ENCODE measurements around the gene MYT1. TPM values are rescaled to one million over a fixed set of nuclear protein-coding genes. Genes with fewer than 3 reads are reported as not detected.

MYT1 gene
- total and polyA plus RNA-seq, 4 donors = under 0.01 to 6.5 (median 0.08) TPM

DNA sequence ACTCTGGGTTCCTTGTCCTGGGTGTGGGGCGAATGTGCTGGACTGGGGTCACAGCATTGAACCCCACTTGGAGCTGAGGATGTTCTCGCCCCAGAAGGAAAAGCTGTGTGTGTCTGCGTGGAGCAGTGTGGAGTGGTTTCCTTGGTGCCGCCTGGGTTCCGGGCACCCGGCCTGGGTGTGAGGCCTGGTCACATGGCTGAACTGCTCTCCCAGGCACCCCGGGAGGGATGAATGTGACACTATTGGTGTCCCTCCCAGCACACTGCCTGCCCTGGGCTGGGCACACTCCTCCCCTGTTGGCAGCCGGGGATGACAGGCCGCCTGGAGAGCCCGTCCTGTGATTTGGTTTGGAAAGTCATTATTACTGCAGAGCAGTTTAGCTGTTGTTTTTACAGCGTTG, 12.3 kb downstream of the MYT1 start:
- no peaks in the 10 kb centered on the region for H3K4me1 ChIP-seq (ENCODE audit: control insufficient read depth in 4 of 4, insufficient read depth in 4 of 4, low read length in 3 of 4)
- H3K36me3 ChIP-seq (ENCODE audit: control insufficient read depth in 4 of 4, insufficient read depth in 3 of 4, low read depth in 1 of 4, low read length in 3 of 4) = no peaks in the 10 kb centered on the region
- H3K4me3 ChIP-seq (ENCODE audit: low read depth in 1 of 3, low read length in 3 of 3) = no peak overlapping the region
- WGBS = 38% methylated on average over 11 of the region's 11 CpGs
- no peak overlapping the region for H3K27ac ChIP-seq (ENCODE audit: low read depth in 1 of 2, low read length in 2 of 2)
- H3K9ac ChIP-seq (ENCODE audit: low read depth in 1 of 2, low read length in 2 of 2) = no peak overlapping the region
- TF ChIP-seq SP1 (IDR thresholded peaks at IDR 0.05) (no peak), MAX (IDR thresholded peaks at IDR 0.05) (no peak), RAD21 (IDR thresholded peaks at IDR 0.05) (no peak), GABPA (IDR thresholded peaks at IDR 0.05 in 1 of 2, conservative IDR thresholded peaks at IDR 0.05 in 1 of 2) (no peak), FOXA1 (IDR thresholded peaks at IDR 0.05) (no peak), HNF4A (conservative IDR thresholded peaks at IDR 0.05) (no peak), ATF3 (IDR thresholded peaks at IDR 0.05) (no peak), NR2F2 (IDR thresholded peaks at IDR 0.05) (no peak), RXRA (IDR thresholded peaks at IDR 0.05) (no peak), YY1 (IDR thresholded peaks at IDR 0.05) (no peak), ZBTB33 (IDR thresholded peaks at IDR 0.05) (no peak), HNF4G (IDR thresholded peaks at IDR 0.05) (no peak), REST (IDR thresholded peaks at IDR 0.05) (no peak), JUND (IDR thresholded peaks at IDR 0.05) (no peak), TAF1 (conservative IDR thresholded peaks at IDR 0.05) (no peak), FOXA2 (IDR thresholded peaks at IDR 0.05) (no peak), EGR1 (IDR thresholded peaks at IDR 0.05; ENCODE audit: low read depth in 2 of 2) (no peak)
- TF ChIP-seq, protein P1, sequence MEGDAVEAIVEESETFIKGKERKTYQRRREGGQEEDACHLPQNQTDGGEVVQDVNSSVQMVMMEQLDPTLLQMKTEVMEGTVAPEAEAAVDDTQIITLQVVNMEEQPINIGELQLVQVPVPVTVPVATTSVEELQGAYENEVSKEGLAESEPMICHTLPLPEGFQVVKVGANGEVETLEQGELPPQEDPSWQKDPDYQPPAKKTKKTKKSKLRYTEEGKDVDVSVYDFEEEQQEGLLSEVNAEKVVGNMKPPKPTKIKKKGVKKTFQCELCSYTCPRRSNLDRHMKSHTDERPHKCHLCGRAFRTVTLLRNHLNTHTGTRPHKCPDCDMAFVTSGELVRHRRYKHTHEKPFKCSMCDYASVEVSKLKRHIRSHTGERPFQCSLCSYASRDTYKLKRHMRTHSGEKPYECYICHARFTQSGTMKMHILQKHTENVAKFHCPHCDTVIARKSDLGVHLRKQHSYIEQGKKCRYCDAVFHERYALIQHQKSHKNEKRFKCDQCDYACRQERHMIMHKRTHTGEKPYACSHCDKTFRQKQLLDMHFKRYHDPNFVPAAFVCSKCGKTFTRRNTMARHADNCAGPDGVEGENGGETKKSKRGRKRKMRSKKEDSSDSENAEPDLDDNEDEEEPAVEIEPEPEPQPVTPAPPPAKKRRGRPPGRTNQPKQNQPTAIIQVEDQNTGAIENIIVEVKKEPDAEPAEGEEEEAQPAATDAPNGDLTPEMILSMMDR (IDR thresholded peaks at IDR 0.05; ENCODE audit: low read depth, low read length, missing input control) = no peak
- no peaks in the 10 kb centered on the region for H3K9me3 ChIP-seq (ENCODE audit: control insufficient read depth in 4 of 4, low read length in 3 of 4)
- peaks cover 0 to 5% (median 0%) of the 10 kb centered on the region in 4 donors for H3K27me3 ChIP-seq (ENCODE audit: control insufficient read depth in 4 of 4, insufficient read depth in 4 of 4, low read length in 3 of 4)
- DNase-seq (ENCODE audit: low spot score) = no peak
